Peyer's patch (tissue), 4 donors: ENCODE measurements around the gene SH2B3. TPM values are rescaled to one million over a fixed set of nuclear protein-coding genes. Genes with fewer than 3 reads are reported as not detected.

Source experiments
- DNase-seq, 3 donors: peaks; one replicate each; pipeline ENCODE4 v3.0.0-alpha.2; 2017 to 2019
- H3K27ac ChIP-seq, 4 donors: fragments of 200-600 bp; sonication (generic); one replicate each; pipeline ENCODE4 v1.5.1; 2016 to 2019
- H3K27me3 ChIP-seq, 2 donors: fragments of 200-600 bp; sonication (generic); one replicate each; pipeline ENCODE4 v1.5.1; 2019
- H3K36me3 ChIP-seq, 3 donors: fragments of 200-600 bp; sonication (generic); one replicate each; pipeline ENCODE4 v1.5.1; 2016 to 2019
- H3K4me1 ChIP-seq, 4 donors: fragments of 200-600 bp; sonication (generic); one replicate each; pipeline ENCODE4 v1.5.1; 2016 to 2019
- H3K4me3 ChIP-seq, 4 donors: fragments of 200-600 bp; sonication (generic); 1 replicate in 3 of 4; 2 replicates in 1 of 4; pipeline ENCODE4 v1.5.1; 2016 to 2019; ENCODE audit warnings: mild to moderate bottlenecking in 1 of 4
- H3K9me3 ChIP-seq, 4 donors: fragments of 200-600 bp; sonication (generic); one replicate each; pipeline ENCODE4 v1.5.1; 2016 to 2019; ENCODE audit warnings: mild to moderate bottlenecking in 1 of 4
- CTCF ChIP-seq, 6 experiments: fragments of 450-650 bp in 4 of 6; fragments of 200-600 bp in 2 of 6; sonication (generic) in 1 of 6; IDR thresholded peaks; one replicate each; pipeline ENCODE4 v1.5.1; 2017 to 2019; ENCODE audit warnings: antibody characterized with exemption in 6 of 6, mild to moderate bottlenecking in 3 of 6, moderate library complexity in 1 of 6
- POLR2A ChIP-seq, 2 donors: fragments of 450-650 bp; IDR thresholded peaks; one replicate each; pipeline ENCODE4 v1.5.1; 2017; ENCODE audit warnings: antibody characterized with exemption in 2 of 2, mild to moderate bottlenecking in 2 of 2, moderate library complexity in 2 of 2
- total RNA-seq, 4 donors: library from RNA; depleted of rRNA; stranded (reverse); fragments of >200 nt; gene quantifications; one replicate each; pipeline ENCODE4 v1.1.0, GENCODE V29; 2016

The SH2B3 gene
- total RNA-seq, 4 donors from 2014 or later: 4.4 to 37.1 (median 8.4) TPM

GRCh38 chr12:111418594-111418880, 12.8 kb downstream of the SH2B3 start:
- DNase-seq: no peak

GRCh38 chr12:111419784-111420183, 14.1 kb downstream of the SH2B3 start:
- DNase-seq: no peak
- H3K36me3 ChIP-seq: peaks cover 0 to 23% (median 0%) of the 10 kb centered on the region in 3 donors
- TF ChIP-seq POLR2A (IDR thresholded peaks at IDR 0.05): no peak
- TF ChIP-seq CTCF (IDR thresholded peaks at IDR 0.05): no peak
- no peak overlapping the region for H3K27ac ChIP-seq
- no peaks in the 10 kb centered on the region for H3K9me3 ChIP-seq
- peaks cover 0 to 12% (median 2%) of the 10 kb centered on the region in 4 donors for H3K4me1 ChIP-seq
- no peaks in the 10 kb centered on the region for H3K27me3 ChIP-seq
- H3K4me3 ChIP-seq: no peak overlapping the region

More at GRCh38 chr12:111418594-111418880, 12.8 kb downstream of the SH2B3 start:
- Histone ChIP-seq H3K27ac (no peak overlapping the region), H3K36me3 (peaks cover 0 to 23% (median 0%) of the 10 kb centered on the region in 3 donors), H3K9me3 (no peaks in the 10 kb centered on the region), H3K27me3 (no peaks in the 10 kb centered on the region), H3K4me3 (no peak overlapping the region), H3K4me1 (peaks cover 0 to 9% (median 0%) of the 10 kb centered on the region in 4 donors)
- no peak for TF ChIP-seq POLR2A (IDR thresholded peaks at IDR 0.05)
- TF ChIP-seq CTCF (IDR thresholded peaks at IDR 0.05): no peak

- H3K36me3 ChIP-seq: peaks cover 0 to 23% (median 0%) of the 10 kb centered on the region in 3 donors
- no peak overlapping the region for H3K27ac ChIP-seq
- no peaks in the 10 kb centered on the region for H3K27me3 ChIP-seq
- H3K9me3 ChIP-seq: no peaks in the 10 kb centered on the region
- H3K4me3 ChIP-seq: no peak overlapping the region
- no peak for DNase-seq
- peaks cover 0 to 19% (median 2%) of the 10 kb centered on the region in 4 donors for H3K4me1 ChIP-seq
- TF ChIP-seq POLR2A (IDR thresholded peaks at IDR 0.05): no peak
- TF ChIP-seq CTCF (IDR thresholded peaks at IDR 0.05): no peak
Observed at GRCh38 chr12:111420494-111420893, 14.8 kb downstream of the SH2B3 start.

- no peak for DNase-seq
- Histone ChIP-seq H3K36me3 (peaks cover 0 to 10% (median 0%) of the 10 kb centered on the region in 3 donors), H3K27me3 (no peaks in the 10 kb centered on the region), H3K4me1 (peaks cover 0 to 36% (median 14%) of the 10 kb centered on the region in 4 donors), H3K4me3 (no peak overlapping the region), H3K9me3 (no peaks in the 10 kb centered on the region), H3K27ac (peak overlapping the region in 2 of 4 donors; percentile 38 to 63)
- TF ChIP-seq POLR2A (IDR thresholded peaks at IDR 0.05): no peak
- no peak for TF ChIP-seq CTCF (IDR thresholded peaks at IDR 0.05)
Observed at GRCh38 chr12:111424189-111424792, 18.6 kb downstream of the SH2B3 start.

- no peaks in the 10 kb centered on the region for H3K9me3 ChIP-seq
- DNase-seq: no peak
- no peak overlapping the region for H3K4me3 ChIP-seq
- H3K27ac ChIP-seq: peak overlapping the region in 3 of 4 donors; percentile 15 to 63 (median 55)
- no peak for TF ChIP-seq POLR2A (IDR thresholded peaks at IDR 0.05)
- TF ChIP-seq CTCF (IDR thresholded peaks at IDR 0.05): no peak
- peaks cover 0 to 42% (median 19%) of the 10 kb centered on the region in 4 donors for H3K4me1 ChIP-seq
- H3K27me3 ChIP-seq: no peaks in the 10 kb centered on the region
- H3K36me3 ChIP-seq: peaks cover 0 to 9% (median 0%) of the 10 kb centered on the region in 3 donors
Observed at GRCh38 chr12:111424793-111425251, 19.1 kb downstream of the SH2B3 start.
